Measurements from ENCODE around the gene PACS1. TPM values are rescaled to one million over a fixed set of nuclear protein-coding genes. Genes with fewer than 3 reads are reported as not detected.
A peak's percentile ranks its signal among the peaks of the same experiment; 100 is the strongest.

The PACS1 gene
- total and polyA plus RNA-seq, 4 experiments from 2014 or later: 13.7 to 262 (median 177) TPM

DNA sequence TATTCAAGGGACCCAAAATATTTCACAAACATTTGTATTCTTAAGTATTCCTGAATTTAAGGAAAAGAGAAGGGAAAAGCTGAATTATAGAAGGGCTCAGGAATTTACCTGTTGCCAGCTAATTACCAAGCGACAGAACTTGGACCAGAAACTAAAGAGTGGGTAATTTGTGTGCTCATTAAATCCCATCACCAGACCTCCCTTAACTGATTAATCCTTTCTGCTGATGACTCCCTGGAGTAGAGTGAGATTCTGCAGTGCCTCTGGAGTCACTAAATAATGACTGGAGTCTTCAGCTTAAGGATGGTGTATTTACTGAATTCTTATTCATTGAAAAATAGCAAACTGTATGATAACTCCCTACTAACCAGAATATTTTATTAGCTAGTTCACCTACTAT lies 124.3 kb downstream of the PACS1 start:
- DNase-seq: no peak
- intact Hi-C loops (cut with micrococcal nuclease): no loop called here
- Histone ChIP-seq H3K27ac (ENCODE audit: low read depth, low read length) (no peak overlapping the region), H3K36me3 (ENCODE audit: insufficient read depth, low read length) (peaks cover 21% of the 10 kb centered on the region), H3K4me3 (ENCODE audit: low read length in 2 of 2) (no peak overlapping the region), H3K4me1 (ENCODE audit: insufficient read depth, low read length) (no peaks in the 10 kb centered on the region), H3K27me3 (ENCODE audit: insufficient read depth, low read length) (no peaks in the 10 kb centered on the region), H3K9me3 (ENCODE audit: control insufficient read depth in 1 of 2, low read length in 2 of 2) (no peaks in the 10 kb centered on the region)
- Mint-ChIP-seq H3K36me3 (peaks cover 46 to 67% of the 10 kb centered on the region in 2 donors), H3K27me3 (no peaks in the 10 kb centered on the region), H3K4me3 (no peak overlapping the region), H3K4me1 (peaks cover 4 to 15% (median 7%) of the 10 kb centered on the region in 4 donors), H3K9me3 (peaks cover 0 to 3% (median 0%) of the 10 kb centered on the region in 8 donors), H3K27ac (no peak overlapping the region)
- POLR2A ChIA-PET (ENCODE audit: partially characterized antibody): interaction anchor here (1.1 kb wide), 1 partner anchor 45 kb away, joined by 3 read pairs; no protein-coding TSS in a partner anchor
- CTCF ChIA-PET (ENCODE audit: partially characterized antibody): interaction anchor here (1.3 kb wide), 1 partner anchor 14 kb away, joined by 3 read pairs; no protein-coding TSS in a partner anchor

DNA sequence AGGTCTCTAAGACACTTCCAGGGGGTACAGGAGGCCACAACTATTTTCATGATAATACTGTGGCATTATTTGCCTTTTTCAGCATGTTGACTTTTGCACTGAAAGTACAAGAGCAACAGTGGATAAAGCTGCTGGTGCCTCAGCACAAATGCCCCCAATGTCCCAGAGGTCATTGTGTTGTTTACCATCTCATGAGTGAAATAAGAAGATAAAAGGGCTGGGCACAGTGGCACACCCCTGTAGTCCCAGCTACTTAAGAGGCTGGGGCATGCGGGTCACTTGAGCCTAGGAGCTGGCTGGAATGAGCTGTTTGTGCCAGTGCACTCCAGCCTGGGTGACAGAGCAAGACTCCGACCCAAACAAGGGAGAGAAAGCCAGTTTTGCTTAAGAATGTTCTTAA lies 125.8 kb downstream of the PACS1 start:
- POLR2A ChIA-PET (ENCODE audit: partially characterized antibody): no interaction called here
- peaks cover 0 to 11% (median 6%) of the 10 kb centered on the region in 4 donors for H3K4me1 Mint-ChIP-seq
- peak overlapping the region in 2 of 7 donors; percentile 31 to 48 for H3K27ac Mint-ChIP-seq

DNA sequence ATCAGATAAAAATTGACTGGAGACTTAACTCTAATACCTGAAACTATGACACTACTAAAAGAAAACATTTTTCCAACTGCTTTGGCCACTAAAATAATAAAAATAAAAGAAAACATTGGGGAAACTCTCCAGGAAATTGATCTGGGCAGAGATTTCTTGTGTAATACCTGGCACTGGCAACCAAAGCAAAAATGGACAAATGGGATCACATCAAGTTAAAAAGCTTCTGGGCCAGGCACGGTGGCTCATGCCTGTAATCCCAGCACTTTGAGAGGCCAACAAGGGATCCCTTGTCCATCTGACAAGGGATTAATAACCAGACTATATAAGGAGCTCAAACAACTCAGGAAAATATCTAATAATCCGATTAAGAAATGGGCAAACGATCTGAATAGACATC lies 133.8 kb downstream of the PACS1 start:
- H3K27ac ChIP-seq (ENCODE audit: low read depth, low read length): no peak overlapping the region
- H3K4me1 Mint-ChIP-seq: peaks cover 0 to 4% (median 1%) of the 10 kb centered on the region in 4 donors
- peaks cover 0 to 19% (median 6%) of the 10 kb centered on the region in 8 donors for H3K9me3 Mint-ChIP-seq
- peaks cover 30 to 36% of the 10 kb centered on the region in 2 donors for H3K36me3 Mint-ChIP-seq
- peaks cover 0 to 4% of the 10 kb centered on the region in 2 donors for H3K9me3 ChIP-seq (ENCODE audit: control insufficient read depth in 1 of 2, low read length in 2 of 2)
- no peak overlapping the region for H3K4me3 ChIP-seq (ENCODE audit: low read length in 2 of 2)
- ChIA-PET POLR2A (ENCODE audit: partially characterized antibody) (no interaction called here), CTCF (ENCODE audit: partially characterized antibody) (no interaction called here)
- H3K36me3 ChIP-seq (ENCODE audit: insufficient read depth, low read length): no peaks in the 10 kb centered on the region
- no peak for DNase-seq
- H3K27me3 ChIP-seq (ENCODE audit: insufficient read depth, low read length): no peaks in the 10 kb centered on the region
- no peak overlapping the region for H3K4me3 Mint-ChIP-seq
- no peaks in the 10 kb centered on the region for H3K4me1 ChIP-seq (ENCODE audit: insufficient read depth, low read length)
- H3K27me3 Mint-ChIP-seq: no peaks in the 10 kb centered on the region
- H3K27ac Mint-ChIP-seq: peak overlapping the region in 2 of 7 donors; percentile 5 to 58
- intact Hi-C loops (cut with micrococcal nuclease): no loop called here

More for the DNA sequence above, 125.8 kb downstream of the PACS1 start:
- intact Hi-C loops (cut with micrococcal nuclease): no loop called here
- Mint-ChIP-seq H3K4me3 (no peak overlapping the region), H3K36me3 (peaks cover 44 to 62% of the 10 kb centered on the region in 2 donors), H3K27me3 (no peaks in the 10 kb centered on the region), H3K9me3 (peaks cover 0 to 11% (median 5%) of the 10 kb centered on the region in 8 donors)
- Histone ChIP-seq H3K36me3 (ENCODE audit: insufficient read depth, low read length) (peaks cover 21% of the 10 kb centered on the region), H3K27ac (ENCODE audit: low read depth, low read length) (no peak overlapping the region), H3K4me1 (ENCODE audit: insufficient read depth, low read length) (no peaks in the 10 kb centered on the region), H3K4me3 (ENCODE audit: low read length in 2 of 2) (no peak overlapping the region), H3K27me3 (ENCODE audit: insufficient read depth, low read length) (no peaks in the 10 kb centered on the region), H3K9me3 (ENCODE audit: control insufficient read depth in 1 of 2, low read length in 2 of 2) (no peaks in the 10 kb centered on the region)
- DNase-seq: no peak
- CTCF ChIA-PET (ENCODE audit: partially characterized antibody): no interaction called here

DNA sequence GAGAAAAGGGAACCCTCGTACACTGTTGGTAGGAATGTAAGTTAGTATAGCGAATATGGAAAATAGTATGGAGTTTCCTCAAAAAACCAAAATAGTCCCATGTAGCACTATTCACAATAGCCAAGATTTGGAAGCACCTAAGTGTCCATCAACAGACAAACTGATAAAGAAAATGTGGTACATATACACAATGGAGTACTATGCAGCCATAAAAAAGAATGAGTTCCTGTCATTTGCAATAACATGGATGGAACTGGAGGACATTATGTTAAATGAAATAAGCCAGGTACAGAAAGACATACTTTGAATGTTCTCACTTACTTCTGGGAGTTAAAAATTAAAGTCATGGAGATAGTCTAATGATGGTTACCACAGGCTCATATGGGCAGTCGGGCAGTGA lies 134.3 kb downstream of the PACS1 start:
- Mint-ChIP-seq H3K27me3 (no peaks in the 10 kb centered on the region), H3K9me3 (peaks cover 0 to 17% (median 6%) of the 10 kb centered on the region in 8 donors), H3K4me3 (no peak overlapping the region), H3K4me1 (peaks cover 0 to 4% (median 1%) of the 10 kb centered on the region in 4 donors), H3K27ac (peak overlapping the region in 3 of 7 donors; percentile 5 to 58 (median 31)), H3K36me3 (peaks cover 31 to 39% of the 10 kb centered on the region in 2 donors)
- no peak overlapping the region for H3K4me3 ChIP-seq (ENCODE audit: low read length in 2 of 2)
- no peak for DNase-seq
- H3K4me1 ChIP-seq (ENCODE audit: insufficient read depth, low read length): no peaks in the 10 kb centered on the region
- no peak overlapping the region for H3K27ac ChIP-seq (ENCODE audit: low read depth, low read length)
- peaks cover 0 to 4% of the 10 kb centered on the region in 2 donors for H3K9me3 ChIP-seq (ENCODE audit: control insufficient read depth in 1 of 2, low read length in 2 of 2)
- CTCF ChIA-PET (ENCODE audit: partially characterized antibody): no interaction called here
- POLR2A ChIA-PET (ENCODE audit: partially characterized antibody): no interaction called here
- H3K27me3 ChIP-seq (ENCODE audit: insufficient read depth, low read length): no peaks in the 10 kb centered on the region
- intact Hi-C loops (cut with micrococcal nuclease): no loop called here
- peaks cover 3% of the 10 kb centered on the region for H3K36me3 ChIP-seq (ENCODE audit: insufficient read depth, low read length)

DNA sequence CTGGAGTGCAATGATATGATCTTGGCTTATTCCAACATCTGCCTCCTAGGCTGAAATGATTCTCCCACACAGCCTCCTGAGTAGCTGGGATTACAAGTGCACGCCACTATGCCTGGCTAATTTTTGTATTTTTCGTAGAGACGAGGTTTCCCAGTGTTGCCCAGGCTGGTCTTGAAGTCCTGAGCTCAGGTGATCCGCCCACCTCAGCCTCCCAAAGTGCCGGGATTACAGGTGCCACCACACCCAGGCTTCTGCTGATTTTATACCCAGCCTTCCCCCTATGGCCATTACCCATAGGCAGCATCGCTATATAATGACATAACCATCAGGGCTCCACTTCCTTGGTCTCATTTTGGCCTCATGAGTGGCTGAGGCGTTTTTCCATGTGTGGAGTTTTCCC lies 137.7 kb downstream of the PACS1 start:
- Mint-ChIP-seq H3K9me3 (peaks cover 0 to 4% (median 0%) of the 10 kb centered on the region in 8 donors), H3K27me3 (no peaks in the 10 kb centered on the region), H3K36me3 (peaks cover 30 to 45% of the 10 kb centered on the region in 2 donors), H3K27ac (peak overlapping the region in 5 of 7 donors; percentile 22 to 73 (median 52)), H3K4me1 (peaks cover 0 to 4% (median under 1%) of the 10 kb centered on the region in 4 donors), H3K4me3 (no peak overlapping the region)
- Histone ChIP-seq H3K27me3 (ENCODE audit: insufficient read depth, low read length) (no peaks in the 10 kb centered on the region), H3K4me3 (ENCODE audit: low read length in 2 of 2) (no peak overlapping the region), H3K4me1 (ENCODE audit: insufficient read depth, low read length) (no peaks in the 10 kb centered on the region), H3K27ac (ENCODE audit: low read depth, low read length) (no peak overlapping the region), H3K36me3 (ENCODE audit: insufficient read depth, low read length) (peaks cover 20% of the 10 kb centered on the region), H3K9me3 (ENCODE audit: control insufficient read depth in 1 of 2, low read length in 2 of 2) (peaks cover 0 to 4% of the 10 kb centered on the region in 2 donors)
- no peak for DNase-seq
- ChIA-PET POLR2A (ENCODE audit: partially characterized antibody) (interaction anchor here (1.6 kb wide), 1 partner anchor 60 kb away, joined by 3 read pairs; no protein-coding TSS in a partner anchor), CTCF (ENCODE audit: partially characterized antibody) (interaction anchor here (1.4 kb wide), 1 partner anchor 140 kb away, joined by 3 read pairs; no protein-coding TSS in a partner anchor)
- intact Hi-C loops (cut with micrococcal nuclease): no loop called here

DNA sequence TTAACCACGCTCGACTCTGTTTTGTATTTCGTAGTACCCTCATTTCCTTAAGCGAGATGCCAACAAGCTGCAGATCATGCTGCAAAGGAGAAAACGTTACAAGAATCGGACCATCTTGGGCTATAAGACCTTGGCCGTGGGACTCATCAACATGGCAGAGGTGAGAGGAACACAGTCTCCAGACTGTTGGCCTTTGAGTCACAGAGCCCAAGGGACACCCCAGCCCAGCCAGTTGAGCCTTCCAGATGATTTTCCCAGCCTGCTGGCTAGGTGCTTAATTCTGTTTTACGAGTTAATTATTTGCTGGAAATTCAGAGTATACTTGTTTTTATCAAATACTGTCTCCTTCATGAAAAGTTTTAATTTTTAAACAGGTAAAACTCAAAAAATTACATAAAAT lies 141.0 kb downstream of the PACS1 start:
- peaks cover 0 to 4% (median under 1%) of the 10 kb centered on the region in 4 donors for H3K4me1 Mint-ChIP-seq
- peak overlapping the region in 1 of 7 donors; percentile 25 for H3K27ac Mint-ChIP-seq
- H3K36me3 Mint-ChIP-seq: peaks cover 25 to 52% of the 10 kb centered on the region in 2 donors
- H3K9me3 Mint-ChIP-seq: no peaks in the 10 kb centered on the region
- Histone ChIP-seq H3K4me1 (ENCODE audit: insufficient read depth, low read length) (no peaks in the 10 kb centered on the region), H3K36me3 (ENCODE audit: insufficient read depth, low read length) (peaks cover 29% of the 10 kb centered on the region), H3K27me3 (ENCODE audit: insufficient read depth, low read length) (no peaks in the 10 kb centered on the region), H3K9me3 (ENCODE audit: control insufficient read depth in 1 of 2, low read length in 2 of 2) (no peaks in the 10 kb centered on the region), H3K27ac (ENCODE audit: low read depth, low read length) (no peak overlapping the region), H3K4me3 (ENCODE audit: low read length in 2 of 2) (no peak overlapping the region)
- CTCF ChIA-PET (ENCODE audit: partially characterized antibody): no interaction called here
- H3K27me3 Mint-ChIP-seq: no peaks in the 10 kb centered on the region
- POLR2A ChIA-PET (ENCODE audit: partially characterized antibody): no interaction called here
- no peak overlapping the region for H3K4me3 Mint-ChIP-seq
- no peak for DNase-seq
- intact Hi-C loops (cut with micrococcal nuclease): no loop called here

DNA sequence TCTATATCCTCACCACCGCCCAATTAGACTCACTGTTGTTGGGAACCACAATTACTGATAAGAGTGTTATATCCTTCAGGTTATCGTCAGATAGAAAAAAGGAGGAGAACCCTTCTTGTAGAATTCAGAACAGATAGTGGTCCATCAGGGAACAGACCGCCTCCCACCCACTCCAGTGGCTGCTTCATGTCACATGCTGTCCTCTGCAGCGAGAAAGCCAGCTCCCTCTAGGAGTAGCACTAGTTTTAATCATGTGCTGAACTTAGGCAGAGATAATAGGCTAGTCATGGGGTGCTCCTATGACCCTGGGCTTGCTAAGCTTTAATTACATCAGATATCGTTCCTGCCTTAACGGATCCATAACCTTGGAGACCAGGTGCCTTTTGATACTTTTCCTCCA lies 146.8 kb downstream of the PACS1 start:
- H3K36me3 ChIP-seq (ENCODE audit: insufficient read depth, low read length): peaks cover 59% of the 10 kb centered on the region
- H3K4me3 Mint-ChIP-seq: no peak overlapping the region
- DNase-seq: no peak
- ChIA-PET CTCF (ENCODE audit: partially characterized antibody) (no interaction called here), POLR2A (ENCODE audit: partially characterized antibody) (interaction anchor here (0.9 to 2.0 kb wide), 2 partner anchors 25 to 42 kb away, joined by 3 to 6 read pairs; no protein-coding TSS in a partner anchor)
- intact Hi-C loops (cut with micrococcal nuclease): no loop called here
- H3K4me1 ChIP-seq (ENCODE audit: insufficient read depth, low read length): peaks cover 2% of the 10 kb centered on the region
- no peak overlapping the region for H3K27ac ChIP-seq (ENCODE audit: low read depth, low read length)
- peaks cover 39 to 66% of the 10 kb centered on the region in 2 donors for H3K36me3 Mint-ChIP-seq
- no peak overlapping the region for H3K4me3 ChIP-seq (ENCODE audit: low read length in 2 of 2)
- peaks cover 2 to 9% (median 4%) of the 10 kb centered on the region in 4 donors for H3K4me1 Mint-ChIP-seq
- peaks cover 0 to 3% (median 0%) of the 10 kb centered on the region in 8 donors for H3K9me3 Mint-ChIP-seq
- no peaks in the 10 kb centered on the region for H3K9me3 ChIP-seq (ENCODE audit: control insufficient read depth in 1 of 2, low read length in 2 of 2)
- H3K27me3 Mint-ChIP-seq: no peaks in the 10 kb centered on the region
- H3K27me3 ChIP-seq (ENCODE audit: insufficient read depth, low read length): no peaks in the 10 kb centered on the region
- H3K27ac Mint-ChIP-seq: peak overlapping the region in 2 of 7 donors; percentile 4 to 53

All from CD4-positive, alpha-beta memory T cell (primary cell).